GM19023 (cell line): Measurements from ENCODE around the gene ADAM19.

Experiments used
- ATAC-seq: cut with Tn5 transposase; IDR thresholded peaks from one replicate; pipeline ENCODE4 v1.9.1; 2021; ENCODE audit warnings: mild to moderate bottlenecking, moderate library complexity; ENCODE audit not compliant: unreplicated experiment

The ADAM19 gene, protein sequence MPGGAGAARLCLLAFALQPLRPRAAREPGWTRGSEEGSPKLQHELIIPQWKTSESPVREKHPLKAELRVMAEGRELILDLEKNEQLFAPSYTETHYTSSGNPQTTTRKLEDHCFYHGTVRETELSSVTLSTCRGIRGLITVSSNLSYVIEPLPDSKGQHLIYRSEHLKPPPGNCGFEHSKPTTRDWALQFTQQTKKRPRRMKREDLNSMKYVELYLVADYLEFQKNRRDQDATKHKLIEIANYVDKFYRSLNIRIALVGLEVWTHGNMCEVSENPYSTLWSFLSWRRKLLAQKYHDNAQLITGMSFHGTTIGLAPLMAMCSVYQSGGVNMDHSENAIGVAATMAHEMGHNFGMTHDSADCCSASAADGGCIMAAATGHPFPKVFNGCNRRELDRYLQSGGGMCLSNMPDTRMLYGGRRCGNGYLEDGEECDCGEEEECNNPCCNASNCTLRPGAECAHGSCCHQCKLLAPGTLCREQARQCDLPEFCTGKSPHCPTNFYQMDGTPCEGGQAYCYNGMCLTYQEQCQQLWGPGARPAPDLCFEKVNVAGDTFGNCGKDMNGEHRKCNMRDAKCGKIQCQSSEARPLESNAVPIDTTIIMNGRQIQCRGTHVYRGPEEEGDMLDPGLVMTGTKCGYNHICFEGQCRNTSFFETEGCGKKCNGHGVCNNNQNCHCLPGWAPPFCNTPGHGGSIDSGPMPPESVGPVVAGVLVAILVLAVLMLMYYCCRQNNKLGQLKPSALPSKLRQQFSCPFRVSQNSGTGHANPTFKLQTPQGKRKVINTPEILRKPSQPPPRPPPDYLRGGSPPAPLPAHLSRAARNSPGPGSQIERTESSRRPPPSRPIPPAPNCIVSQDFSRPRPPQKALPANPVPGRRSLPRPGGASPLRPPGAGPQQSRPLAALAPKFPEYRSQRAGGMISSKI

DNA sequence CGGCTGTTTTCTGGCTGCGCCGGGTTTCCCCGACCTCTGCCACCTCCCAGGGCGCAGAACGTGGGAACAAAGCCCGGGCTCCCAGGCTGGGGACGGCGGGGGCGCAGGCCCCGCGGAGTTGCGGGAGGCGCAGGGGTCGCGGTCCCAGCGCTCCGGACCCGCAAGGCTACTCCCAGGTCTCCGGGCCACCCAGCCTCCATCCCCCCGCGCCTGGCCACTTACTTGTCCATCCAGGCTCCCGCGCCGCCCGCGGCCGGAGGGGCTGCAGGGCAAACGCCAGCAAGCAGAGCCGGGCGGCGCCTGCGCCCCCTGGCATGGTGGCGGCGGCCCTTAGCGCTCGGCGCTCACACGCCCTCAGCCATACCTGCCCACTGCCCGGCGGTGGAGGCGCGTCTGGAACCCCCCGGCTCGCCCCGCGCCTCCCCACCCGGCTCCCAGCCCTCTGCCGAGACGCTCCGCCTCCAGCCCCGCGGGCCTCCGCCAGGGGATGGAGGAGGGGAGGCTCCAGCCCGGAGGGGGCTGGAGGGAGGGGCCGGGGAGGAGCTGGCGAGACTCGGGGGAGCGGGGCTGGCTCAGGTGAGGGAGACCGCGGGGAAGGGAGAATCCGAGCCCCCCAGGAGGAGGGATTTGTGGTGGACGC lies at the start of gene ADAM19:
ADAM19 (minus strand) TSS at position 395 of the 640 bp plus-strand sequence; CDS start at position 316, 79 bp downstream.
- peak; percentile 41 for ATAC-seq

DNA sequence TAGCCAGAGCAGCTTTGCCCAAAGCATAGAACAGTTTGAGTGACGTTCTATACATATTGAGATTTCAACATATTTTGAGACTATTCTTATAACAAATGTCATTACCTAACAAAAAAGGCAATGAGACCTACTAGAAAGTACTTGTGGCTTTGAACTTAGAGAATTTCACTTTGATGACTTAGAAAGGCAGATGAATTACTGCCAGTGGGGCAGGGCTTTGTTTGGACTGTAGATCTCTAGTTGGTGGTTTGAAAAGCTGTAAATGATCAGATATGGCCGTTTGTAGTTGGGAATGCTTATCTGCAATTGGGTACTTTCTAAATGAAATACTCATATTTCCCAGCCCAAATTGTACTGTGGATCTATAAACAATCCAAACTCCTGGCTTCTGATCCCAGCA lies 48.6 kb upstream of the ADAM19 start:
- no peak for ATAC-seq

DNA sequence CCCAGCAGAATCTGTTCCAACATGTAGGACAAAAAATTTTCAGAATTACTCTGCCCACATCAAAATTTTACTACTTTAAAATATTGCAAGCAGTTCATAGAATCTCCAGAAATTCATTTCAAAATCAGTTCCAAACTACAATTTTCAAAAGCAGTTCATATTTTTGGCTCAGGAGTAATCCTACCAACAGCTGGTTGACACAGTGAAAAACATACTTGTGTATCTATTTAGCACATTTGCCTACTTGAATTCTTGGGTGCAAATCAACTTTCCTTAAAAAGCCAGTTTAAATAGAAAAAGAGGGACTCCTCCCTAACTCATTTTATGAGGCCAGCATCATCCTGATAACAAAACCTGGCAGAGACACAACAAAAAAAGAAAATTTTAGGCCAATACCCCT lies 45.2 kb upstream of the ADAM19 start:
- no peak for ATAC-seq

DNA sequence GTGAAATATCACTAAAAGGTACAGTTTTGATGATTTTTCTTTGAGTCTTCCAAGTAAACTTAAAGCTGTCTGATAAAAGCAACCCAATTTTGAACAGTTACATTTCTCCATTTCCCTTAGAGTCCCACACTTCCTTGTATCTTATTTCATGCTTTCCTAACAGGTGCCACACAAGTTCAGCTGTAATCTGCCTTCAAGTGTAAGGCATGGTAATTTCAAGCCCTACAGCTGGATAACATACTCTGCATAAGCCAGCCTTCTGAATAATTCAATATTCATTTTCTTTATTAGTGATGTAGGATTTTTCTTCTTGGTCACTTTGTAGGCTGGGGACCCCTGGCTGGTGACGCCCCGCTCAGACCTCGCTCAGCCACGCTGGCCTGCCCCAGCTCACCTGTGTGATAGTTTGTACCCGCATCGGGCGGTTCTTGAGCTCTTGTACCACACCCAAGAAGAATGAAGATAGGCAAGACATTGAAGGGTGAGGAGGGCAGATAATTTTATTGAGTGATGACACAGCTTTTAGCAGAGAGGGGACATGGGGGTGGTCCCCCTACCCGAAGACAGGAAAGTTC lies 42.7 kb upstream of the ADAM19 start:
- ATAC-seq = no peak

DNA sequence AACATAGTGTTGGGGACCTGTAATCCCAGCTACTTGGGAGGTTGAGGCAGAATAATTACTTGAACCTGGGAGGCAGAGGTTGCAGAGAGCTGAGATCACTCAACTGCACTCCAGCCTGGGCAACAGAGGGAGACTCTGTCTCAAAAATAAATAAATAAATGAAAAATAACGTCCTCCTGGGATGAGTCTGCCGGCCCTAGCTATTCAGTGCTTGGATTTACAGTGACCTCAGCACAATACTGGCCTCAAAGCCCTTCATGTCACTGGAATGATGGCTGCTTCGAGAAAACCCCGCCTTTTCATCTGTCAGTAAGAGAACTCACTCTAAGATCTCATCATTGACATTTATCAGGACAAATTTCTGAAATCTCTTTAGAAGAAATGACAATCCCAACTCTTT lies 41.2 kb upstream of the ADAM19 start:
- ATAC-seq = no peak

DNA sequence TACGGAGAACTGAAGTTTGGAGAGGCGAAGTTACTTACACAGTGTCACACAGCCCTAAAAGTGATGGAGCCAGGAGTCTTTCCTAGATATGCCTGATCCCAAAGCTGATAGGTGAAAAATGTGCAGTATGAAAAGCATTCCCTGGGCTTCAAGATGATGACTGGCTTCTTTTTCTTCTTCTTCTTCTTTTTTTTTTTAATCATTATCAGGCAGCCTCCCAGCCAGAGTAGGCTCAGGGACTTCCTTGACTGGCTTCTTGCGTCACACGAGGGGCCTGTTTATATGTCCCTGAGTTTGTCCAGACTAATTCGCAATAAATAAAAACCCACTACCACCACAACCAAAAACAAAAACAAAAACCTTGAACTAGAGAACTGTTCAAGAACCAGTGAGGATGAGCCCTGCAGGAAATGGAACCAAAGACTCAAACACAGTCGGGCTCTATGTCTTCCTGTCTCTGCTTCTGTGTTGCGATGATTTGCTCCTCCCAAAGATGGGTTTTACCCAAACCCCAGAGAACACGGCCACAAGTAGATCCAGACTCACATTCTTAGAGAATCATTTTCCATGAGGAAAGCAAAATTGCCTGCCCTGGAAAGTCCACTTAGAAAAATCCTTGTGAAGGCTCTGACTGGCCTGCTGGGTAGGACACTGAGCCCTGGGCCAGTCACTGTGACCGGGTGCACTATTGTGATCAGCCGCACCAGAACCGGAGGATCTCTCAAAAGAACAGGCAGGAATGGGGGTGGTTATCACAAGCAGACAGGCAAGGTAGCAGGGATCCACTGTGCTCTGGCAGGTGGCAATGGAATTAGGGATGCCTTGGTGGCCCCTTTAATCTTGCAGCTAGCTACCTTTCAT lies 38.0 kb upstream of the ADAM19 start:
- ATAC-seq = no peak

DNA sequence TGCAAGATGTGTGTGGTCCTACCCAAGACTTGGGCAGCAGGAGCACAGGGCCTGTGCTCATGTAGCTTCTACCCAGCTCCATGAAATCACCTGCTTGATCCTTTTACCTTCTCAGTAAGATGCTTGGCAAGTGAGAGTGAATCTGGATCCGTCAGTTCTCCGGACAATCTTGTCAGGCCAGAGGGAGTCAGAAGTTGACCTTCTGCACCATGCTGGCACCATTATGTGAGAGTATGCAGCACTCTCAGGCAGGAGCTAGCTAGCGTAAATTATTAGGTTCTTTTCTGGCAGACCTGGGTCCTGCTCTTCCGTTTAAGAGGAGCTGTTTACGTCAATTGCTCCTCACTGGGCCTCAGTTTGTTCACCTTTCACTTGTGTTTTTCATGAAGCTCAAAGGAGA lies 37.0 kb upstream of the ADAM19 start:
- no peak for ATAC-seq

DNA sequence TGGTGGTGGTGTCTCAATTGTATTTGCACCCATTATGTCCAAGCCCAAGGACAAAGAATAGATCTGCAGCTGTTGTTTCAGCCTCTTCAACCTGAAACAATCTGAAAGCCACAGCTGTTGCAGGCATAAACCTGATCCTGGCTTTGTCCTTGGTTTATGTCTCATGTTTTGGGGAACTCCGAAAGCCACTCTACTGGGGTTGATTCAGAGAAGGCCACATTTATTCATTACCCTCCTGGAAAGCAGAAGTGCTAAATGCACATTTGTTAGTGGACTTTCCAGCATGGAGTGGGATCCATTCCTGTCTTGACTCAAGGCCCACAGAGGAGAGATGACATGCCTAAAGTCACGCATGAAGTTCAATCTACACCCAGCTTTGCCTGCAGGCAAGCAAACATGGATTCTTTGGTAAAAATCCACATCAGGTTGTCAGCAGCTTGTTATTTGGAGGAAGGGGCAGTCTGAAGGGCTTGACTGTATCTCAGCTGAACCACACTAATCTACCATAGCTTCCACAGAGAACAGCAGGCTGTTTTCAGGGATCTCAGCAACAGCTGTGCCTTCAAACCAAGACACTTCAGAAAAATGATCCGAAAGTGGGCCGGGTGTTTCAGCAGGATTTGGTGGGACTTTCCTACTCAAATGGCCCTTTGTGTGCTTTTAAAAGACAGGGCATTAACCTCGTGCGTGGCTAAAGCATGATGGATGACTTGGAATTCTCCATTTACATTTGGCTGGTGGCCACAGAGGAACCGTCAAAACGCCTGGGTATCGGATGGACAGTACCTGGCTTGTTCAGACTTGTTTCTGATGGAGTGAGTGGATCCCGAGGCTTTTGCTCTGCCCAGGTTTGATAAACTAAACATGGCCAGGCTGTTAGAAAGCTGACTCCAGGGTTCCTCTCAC lies 36.2 kb upstream of the ADAM19 start:
- ATAC-seq = peak; percentile 72

DNA sequence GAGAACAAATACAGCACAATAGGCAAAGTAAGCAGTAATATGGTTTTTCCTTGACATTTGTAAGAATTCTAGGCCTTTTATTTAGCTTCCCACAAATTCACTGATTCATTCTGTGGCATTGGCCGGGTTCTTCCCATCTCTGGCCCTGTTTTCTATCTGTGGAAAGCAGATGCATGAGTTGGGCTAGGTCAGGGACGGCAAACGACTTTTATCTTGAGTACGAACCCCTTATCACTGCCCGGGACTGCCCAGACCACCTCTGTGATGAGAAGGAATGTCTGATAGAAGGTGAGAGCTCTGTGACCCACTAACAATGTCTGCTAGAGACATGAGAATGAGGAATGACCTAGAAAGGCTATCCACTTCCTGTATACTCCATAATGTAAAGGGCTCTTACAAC lies 35.4 kb upstream of the ADAM19 start:
- ATAC-seq = no peak

DNA sequence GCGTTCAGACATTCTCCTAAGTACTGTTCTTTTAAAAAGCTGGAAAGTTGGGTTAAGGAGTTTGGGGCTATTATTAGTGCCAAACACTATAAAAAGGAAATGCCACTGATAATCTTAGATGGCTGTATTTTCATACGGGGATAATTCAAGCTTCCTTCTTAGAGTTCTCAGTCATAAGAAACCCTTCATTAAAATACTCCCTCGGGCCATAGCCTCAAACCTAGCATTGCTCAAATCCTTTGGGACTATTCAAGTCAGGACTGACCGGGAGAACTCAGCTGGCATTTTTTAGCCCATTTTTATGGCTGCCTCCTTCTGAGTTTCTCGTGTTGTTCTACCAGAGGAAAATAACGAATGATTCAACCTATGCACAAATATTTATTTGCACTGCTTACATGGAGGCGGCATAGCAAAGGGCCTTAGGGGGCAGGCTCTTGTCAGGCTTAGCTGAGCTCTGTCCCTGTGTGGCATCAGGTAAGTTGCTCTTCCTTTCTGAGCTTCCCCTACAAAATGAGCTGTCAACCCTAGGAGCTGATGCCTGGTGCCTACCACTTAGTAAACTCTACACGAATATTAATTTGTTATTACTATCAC lies 33.5 kb upstream of the ADAM19 start:
- no peak for ATAC-seq

DNA sequence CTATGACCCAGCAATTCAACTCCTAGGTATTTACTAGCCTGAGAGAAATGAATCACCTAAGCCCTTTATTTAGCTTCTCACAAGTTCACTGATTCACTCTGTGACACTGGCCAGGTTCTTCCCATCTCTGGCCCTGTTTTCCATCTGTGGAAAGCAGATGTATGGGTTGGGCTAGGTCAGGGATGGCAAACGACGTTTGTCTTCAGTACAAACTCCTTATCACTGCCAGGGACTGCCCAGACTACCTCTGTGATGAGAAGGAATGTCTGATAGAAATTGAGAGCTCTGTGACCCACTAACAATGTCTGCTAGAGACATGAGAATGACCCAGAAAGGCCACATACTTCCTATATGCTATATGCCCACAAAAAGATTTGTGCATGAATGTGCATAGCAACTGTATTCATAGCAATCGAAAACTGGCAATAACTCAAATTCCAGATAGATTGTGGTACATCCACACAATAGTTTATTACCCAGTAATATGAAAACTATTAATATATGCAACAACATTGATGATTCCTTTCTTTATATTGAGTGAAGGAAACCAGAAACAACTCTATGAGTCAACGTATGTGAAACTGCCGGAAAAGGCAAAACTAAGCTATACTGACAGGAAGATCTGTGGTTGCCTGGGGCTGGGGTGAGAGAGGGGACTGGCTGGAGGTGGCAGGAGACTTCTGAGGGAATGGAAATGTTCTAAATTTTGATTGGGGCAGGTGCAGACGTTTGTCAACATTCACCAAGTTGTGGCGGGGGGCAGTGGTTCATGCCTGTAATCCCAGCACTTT lies 32.0 kb upstream of the ADAM19 start:
- no peak for ATAC-seq

DNA sequence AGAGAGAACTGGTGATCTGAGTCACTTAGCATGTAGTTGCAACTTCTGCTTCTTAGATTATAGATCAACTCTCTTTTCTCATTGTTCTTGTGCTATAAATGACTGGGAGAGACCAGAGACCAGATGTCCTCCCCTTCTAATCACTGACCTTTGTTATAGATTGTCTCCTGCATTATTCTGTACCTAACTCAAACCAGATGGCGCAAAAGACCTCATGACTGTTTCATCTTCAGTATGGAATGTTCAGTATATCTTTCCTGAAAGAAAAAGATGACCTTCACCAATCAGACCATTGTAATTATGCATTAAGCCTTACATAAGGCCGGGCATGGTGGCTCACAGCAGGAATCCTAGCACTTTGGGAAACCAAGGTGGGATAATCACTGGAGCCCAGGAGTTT lies 30.5 kb upstream of the ADAM19 start:
- ATAC-seq = no peak

DNA sequence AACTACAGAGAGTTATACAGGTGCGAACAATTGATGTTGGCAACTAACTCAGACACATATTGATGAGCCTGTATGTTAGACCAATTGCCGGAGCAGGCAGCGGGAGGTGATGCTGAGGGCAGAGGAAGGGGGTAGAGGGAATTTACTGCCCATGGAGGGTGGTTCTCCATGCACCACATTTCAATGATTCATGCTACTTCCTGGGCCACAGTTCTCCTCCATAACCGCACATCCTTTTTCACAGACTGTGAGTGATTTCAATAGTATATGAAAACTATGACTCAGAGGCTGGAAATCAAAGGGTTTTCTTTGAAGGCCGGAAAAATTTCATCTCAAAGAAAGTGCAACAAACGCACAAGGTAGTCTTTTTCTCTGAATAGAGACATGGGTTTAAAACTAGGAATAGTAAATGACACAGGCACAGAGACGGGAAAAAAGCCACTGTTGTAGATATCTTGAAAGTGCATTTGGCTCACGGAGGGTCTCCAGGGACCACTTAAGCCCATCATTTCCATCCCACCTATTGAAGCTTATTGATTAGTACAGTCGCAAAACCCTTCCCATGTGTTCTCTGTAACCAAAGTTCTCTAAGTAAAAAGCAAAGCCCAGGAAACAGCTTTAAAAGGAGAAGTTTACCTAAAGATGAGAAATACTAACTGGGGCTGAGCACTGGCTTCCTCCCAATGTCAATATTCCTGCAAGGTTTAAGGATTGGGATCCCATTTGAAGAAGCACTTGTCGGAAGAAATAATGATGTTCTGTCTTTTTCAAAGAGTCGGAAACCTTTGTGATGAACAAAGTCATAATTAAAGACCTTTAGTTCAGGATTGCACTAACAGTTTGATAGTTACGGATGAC lies 28.0 kb upstream of the ADAM19 start:
- ATAC-seq = no peak

DNA sequence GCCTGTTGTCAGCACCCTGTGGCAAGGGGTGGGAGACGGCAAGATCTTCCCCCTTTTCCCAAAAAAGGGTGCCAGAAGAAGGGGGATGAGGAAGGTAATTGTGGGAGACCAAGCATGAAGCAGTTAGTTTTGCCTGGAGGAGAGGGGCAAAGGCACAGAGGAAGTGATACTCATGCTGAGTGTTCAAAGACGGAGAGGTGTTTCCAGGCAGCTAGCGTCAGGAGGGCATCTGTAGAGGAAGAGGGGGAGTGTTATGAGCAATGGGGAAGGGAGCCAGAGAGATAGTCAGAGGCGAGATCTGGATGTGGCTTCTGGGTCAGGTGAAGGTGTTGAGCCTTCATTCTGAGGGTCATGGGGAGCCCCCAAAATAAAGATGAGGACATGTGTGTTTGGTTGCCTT lies 26.9 kb upstream of the ADAM19 start:
- ATAC-seq = no peak

DNA sequence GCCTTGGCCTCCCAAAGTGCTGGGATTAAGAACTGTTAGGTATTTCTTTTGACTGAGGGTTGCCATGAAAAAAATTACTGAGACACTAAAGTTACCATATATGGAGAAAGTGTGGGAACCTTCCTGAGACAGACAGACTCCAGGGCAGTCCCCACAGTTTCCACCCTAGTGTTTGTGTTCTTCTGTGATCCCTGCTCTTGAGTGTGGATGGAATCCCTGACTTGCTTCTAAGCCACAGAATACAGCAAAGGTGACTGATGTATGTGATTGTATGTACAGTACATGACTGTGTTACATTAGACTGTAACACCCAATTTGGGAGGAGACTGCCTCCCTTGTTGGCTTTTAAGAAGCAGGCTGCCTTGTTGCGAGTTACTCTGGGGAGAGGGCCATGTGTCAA lies 24.7 kb upstream of the ADAM19 start:
- ATAC-seq = no peak

DNA sequence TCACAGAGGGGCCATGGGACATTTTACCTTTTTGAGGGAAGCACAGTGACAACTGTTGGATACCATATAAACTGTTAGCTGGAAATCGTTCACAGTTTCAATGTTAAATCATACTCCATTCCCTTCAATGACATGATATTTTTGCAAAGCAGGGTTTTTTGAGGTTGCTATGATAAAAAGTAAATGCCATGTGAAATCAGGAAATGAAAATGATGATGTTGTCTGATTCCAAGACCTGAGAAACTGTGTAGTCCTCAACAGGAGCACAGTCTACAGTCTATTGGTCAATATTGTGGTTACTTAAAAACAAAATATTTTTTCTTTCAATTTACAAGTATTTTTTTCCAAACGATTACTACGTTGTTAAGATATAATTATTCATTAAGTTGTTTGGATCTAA lies 24.0 kb upstream of the ADAM19 start:
- ATAC-seq = no peak

DNA sequence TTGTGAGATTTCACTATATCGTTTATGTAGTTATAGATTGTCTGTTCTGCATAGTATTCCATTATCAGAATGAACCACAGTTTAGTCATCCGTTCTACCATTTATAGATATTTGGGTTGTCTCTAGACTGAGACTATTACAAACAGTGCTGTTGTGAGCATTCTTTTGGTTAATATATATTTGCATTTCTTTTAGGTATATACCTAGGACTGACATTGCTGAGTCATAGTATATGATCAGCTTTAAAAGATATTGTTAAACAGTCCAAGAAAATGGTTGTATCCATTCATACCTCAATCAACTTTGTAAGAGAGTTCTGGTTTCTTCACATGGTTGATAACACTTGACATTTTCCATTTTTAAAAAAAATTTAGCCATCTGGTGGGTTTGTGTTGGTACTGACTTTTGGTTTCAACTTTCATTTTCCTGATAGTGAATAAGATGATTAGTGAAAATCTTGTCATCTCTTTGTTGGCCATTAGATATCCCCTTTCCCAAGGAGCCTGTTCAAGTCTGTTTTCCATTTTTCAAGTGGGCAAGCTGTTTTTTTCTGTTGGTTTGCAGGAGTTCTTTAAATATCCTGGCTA lies 22.9 kb upstream of the ADAM19 start:
- no peak for ATAC-seq
